Activated naive CD4-positive, alpha-beta T cell treated with anti-CD3 and anti-CD28 coated beads, Interleukin-2, amount 50 U/mL, for 24 hours (primary cell): ENCODE data around the gene DACH1.

ENCODE experiments used
- H3K27ac Mint-ChIP-seq: one replicate; pipeline ENCODE4 v1.8.0; 2021; ENCODE audit warnings: mild to moderate bottlenecking, mixed read lengths
- H3K27me3 Mint-ChIP-seq: one replicate; pipeline ENCODE4 v1.8.0; 2021; ENCODE audit warnings: mixed read lengths
- H3K36me3 Mint-ChIP-seq: one replicate; pipeline ENCODE4 v1.8.0; 2021; ENCODE audit warnings: mixed read lengths
- H3K4me1 Mint-ChIP-seq: one replicate; pipeline ENCODE4 v1.8.0; 2021; ENCODE audit warnings: mixed read lengths
- H3K4me3 Mint-ChIP-seq: one replicate; pipeline ENCODE4 v1.8.0; 2021; ENCODE audit warnings: mild to moderate bottlenecking, mixed read lengths
- H3K9me3 Mint-ChIP-seq: one replicate; pipeline ENCODE4 v1.8.0; 2021; ENCODE audit warnings: mixed read lengths

The DACH1 gene

GRCh38 chr13:71624653-71625600 lies 242.1 kb downstream of the DACH1 start:
- no peaks in the 10 kb centered on the region for H3K27me3 Mint-ChIP-seq
- no peak overlapping the region for H3K27ac Mint-ChIP-seq
- no peaks in the 10 kb centered on the region for H3K9me3 Mint-ChIP-seq
- no peak overlapping the region for H3K4me3 Mint-ChIP-seq
- no peaks in the 10 kb centered on the region for H3K36me3 Mint-ChIP-seq
- H3K4me1 Mint-ChIP-seq, result no peaks in the 10 kb centered on the region

GRCh38 chr13:71621174-71622124 lies 245.6 kb downstream of the DACH1 start:
- Mint-ChIP-seq H3K27ac (no peak overlapping the region), H3K36me3 (no peaks in the 10 kb centered on the region), H3K27me3 (no peaks in the 10 kb centered on the region), H3K4me3 (no peak overlapping the region), H3K9me3 (no peaks in the 10 kb centered on the region), H3K4me1 (no peaks in the 10 kb centered on the region)

- Mint-ChIP-seq H3K27me3 (no peaks in the 10 kb centered on the region), H3K36me3 (no peaks in the 10 kb centered on the region), H3K27ac (no peak overlapping the region), H3K4me1 (no peaks in the 10 kb centered on the region), H3K9me3 (peaks cover 5% of the 10 kb centered on the region), H3K4me3 (no peak overlapping the region)
These were observed 247.9 kb downstream of the DACH1 start for GRCh38 chr13:71619096-71619495.

- peaks cover 5% of the 10 kb centered on the region for H3K9me3 Mint-ChIP-seq
- H3K36me3 Mint-ChIP-seq, result no peaks in the 10 kb centered on the region
- no peak overlapping the region for H3K27ac Mint-ChIP-seq
- no peak overlapping the region for H3K4me3 Mint-ChIP-seq
- no peaks in the 10 kb centered on the region for H3K4me1 Mint-ChIP-seq
- H3K27me3 Mint-ChIP-seq, result no peaks in the 10 kb centered on the region
These were observed 248.8 kb downstream of the DACH1 start for GRCh38 chr13:71618159-71618558.

DNA sequence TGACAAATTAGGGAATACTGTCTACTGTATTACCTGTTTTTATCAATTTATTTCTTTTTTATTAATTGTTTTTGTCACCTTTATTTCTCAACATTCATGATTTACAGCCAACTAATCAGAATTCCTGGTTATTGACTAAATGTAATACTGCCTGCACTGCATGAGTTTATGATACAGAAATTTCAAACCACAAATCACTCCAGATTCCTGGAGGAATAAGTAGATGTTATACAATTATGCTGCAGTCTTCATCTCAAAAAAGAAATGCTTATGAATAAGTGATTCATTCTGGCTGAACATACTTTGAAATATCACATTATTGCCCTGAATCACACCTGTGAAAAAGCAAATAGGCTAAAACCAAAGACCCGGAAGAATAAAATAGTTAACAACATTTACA lies 249.7 kb downstream of the DACH1 start:
- Mint-ChIP-seq H3K27ac (no peak overlapping the region), H3K27me3 (no peaks in the 10 kb centered on the region), H3K9me3 (peaks cover 11% of the 10 kb centered on the region), H3K4me3 (no peak overlapping the region), H3K36me3 (no peaks in the 10 kb centered on the region), H3K4me1 (no peaks in the 10 kb centered on the region)

- Mint-ChIP-seq H3K4me1 (no peaks in the 10 kb centered on the region), H3K36me3 (no peaks in the 10 kb centered on the region), H3K4me3 (no peak overlapping the region), H3K27ac (no peak overlapping the region), H3K9me3 (peaks cover 11% of the 10 kb centered on the region), H3K27me3 (no peaks in the 10 kb centered on the region)
These were observed 253.8 kb downstream of the DACH1 start for GRCh38 chr13:71613066-71613745.

DNA sequence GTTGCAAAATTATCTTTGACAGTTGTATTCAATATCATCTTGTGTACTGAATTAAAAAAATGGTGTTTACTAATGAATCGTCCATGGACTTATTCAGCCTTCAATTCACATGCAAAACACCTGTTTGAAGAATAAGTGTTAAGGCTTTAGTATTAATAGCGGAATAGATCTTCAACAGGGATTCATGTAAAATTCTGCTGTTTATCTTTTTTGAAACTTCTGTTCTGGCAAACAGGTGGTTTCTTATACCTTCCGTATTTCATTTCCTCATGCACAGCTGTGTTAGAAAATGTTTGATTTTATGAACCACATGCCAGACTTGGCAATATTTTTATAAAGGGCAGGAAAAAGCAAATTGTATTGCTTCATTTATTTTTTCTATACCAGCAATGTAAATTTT lies 255.7 kb downstream of the DACH1 start:
- H3K27ac Mint-ChIP-seq, result no peak overlapping the region
- H3K9me3 Mint-ChIP-seq, result peaks cover 11% of the 10 kb centered on the region
- no peaks in the 10 kb centered on the region for H3K36me3 Mint-ChIP-seq
- no peak overlapping the region for H3K4me3 Mint-ChIP-seq
- no peaks in the 10 kb centered on the region for H3K4me1 Mint-ChIP-seq
- no peaks in the 10 kb centered on the region for H3K27me3 Mint-ChIP-seq

DNA sequence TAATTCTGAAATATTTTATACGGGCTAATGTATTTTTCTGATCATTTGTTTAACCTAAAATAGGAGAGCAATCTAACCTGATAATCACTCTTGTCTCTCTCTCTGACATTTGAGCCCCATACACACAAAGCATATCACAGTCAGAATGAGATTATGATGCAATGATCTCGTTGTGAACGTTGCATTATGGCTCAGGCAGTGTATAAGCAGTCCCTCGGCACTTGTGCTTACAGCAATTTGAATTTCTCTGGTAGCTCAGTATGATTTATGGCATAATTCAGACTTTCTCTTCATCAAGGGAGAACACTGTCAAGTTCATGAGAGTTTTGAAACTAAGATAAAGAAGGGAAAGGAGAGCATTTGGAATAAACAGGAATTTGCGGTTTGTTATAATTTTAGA lies 256.1 kb downstream of the DACH1 start:
- H3K9me3 Mint-ChIP-seq, result peaks cover 11% of the 10 kb centered on the region
- H3K36me3 Mint-ChIP-seq, result no peaks in the 10 kb centered on the region
- H3K4me1 Mint-ChIP-seq, result no peaks in the 10 kb centered on the region
- H3K4me3 Mint-ChIP-seq, result no peak overlapping the region
- H3K27me3 Mint-ChIP-seq, result no peaks in the 10 kb centered on the region
- no peak overlapping the region for H3K27ac Mint-ChIP-seq

DNA sequence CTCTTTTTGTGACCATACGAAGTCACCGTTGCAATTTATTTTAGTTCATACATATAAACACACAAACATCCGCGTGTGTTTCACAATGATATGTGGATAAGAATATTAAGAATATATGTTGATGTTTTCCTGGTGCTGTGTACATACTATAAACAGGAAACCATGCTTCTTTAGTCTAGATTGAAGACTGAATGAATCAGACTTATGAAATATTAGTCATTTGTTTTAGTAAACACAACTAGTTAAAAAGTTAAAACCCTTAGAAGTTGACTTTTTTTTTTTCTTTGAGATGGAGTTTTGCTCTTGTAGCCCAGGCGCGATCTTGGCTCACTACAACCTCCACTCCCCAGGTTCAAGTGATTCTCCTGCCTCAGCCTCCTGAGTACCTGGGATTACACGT lies 257.7 kb downstream of the DACH1 start:
- H3K36me3 Mint-ChIP-seq, result no peaks in the 10 kb centered on the region

DNA sequence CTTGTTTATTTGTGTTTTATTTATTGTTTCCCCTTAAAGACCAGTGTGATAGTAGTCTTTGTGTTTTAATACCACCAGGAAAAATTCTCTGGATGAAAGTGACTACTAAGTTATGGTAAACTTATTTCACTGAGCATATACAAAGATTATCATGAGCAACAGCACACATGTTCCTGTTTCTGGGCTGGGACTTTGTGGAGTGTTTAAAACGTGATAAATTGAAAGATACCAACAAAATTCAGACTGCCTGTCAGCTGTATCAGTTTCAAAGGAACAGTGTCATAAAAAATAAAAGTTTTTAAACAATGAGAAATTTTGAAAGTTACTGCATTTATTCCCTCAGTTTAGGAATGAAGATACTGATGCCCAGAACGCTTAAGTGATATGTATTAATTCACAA lies 259.4 kb downstream of the DACH1 start:
- Mint-ChIP-seq H3K36me3 (no peaks in the 10 kb centered on the region), H3K27me3 (no peaks in the 10 kb centered on the region), H3K4me1 (no peaks in the 10 kb centered on the region), H3K4me3 (no peak overlapping the region), H3K9me3 (peaks cover 3% of the 10 kb centered on the region), H3K27ac (no peak overlapping the region)

More for the DNA sequence above, 257.7 kb downstream of the DACH1 start:
- Mint-ChIP-seq H3K4me3 (no peak overlapping the region), H3K4me1 (no peaks in the 10 kb centered on the region), H3K27ac (no peak overlapping the region), H3K27me3 (no peaks in the 10 kb centered on the region), H3K9me3 (peaks cover 7% of the 10 kb centered on the region)

- no peak overlapping the region for H3K4me3 Mint-ChIP-seq
- H3K4me1 Mint-ChIP-seq, result no peaks in the 10 kb centered on the region
- no peaks in the 10 kb centered on the region for H3K9me3 Mint-ChIP-seq
- no peaks in the 10 kb centered on the region for H3K27me3 Mint-ChIP-seq
- no peaks in the 10 kb centered on the region for H3K36me3 Mint-ChIP-seq
- no peak overlapping the region for H3K27ac Mint-ChIP-seq
These were observed 260.2 kb downstream of the DACH1 start for GRCh38 chr13:71606818-71607217.

DNA sequence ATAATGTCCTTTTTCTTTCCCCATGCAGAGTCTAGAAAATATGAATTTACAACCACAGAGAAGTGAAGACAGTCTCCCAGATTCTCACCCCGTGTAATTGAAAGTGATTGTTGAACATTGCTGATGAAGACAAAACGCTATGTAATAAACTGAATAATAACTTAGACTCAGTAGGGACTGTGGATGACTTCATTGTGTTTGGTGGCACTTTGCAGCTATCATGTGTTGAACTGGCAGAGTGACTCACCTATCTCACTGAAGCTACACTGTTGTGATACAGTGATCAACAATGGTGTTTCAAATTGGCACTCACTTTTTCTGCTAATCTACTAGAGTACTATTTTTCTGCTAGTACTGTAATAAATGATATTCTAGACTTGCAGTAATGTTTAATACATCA lies 261.3 kb downstream of the DACH1 start:
- Mint-ChIP-seq H3K27ac (no peak overlapping the region), H3K4me1 (no peaks in the 10 kb centered on the region), H3K36me3 (no peaks in the 10 kb centered on the region), H3K4me3 (no peak overlapping the region), H3K27me3 (no peaks in the 10 kb centered on the region), H3K9me3 (no peaks in the 10 kb centered on the region)

DNA sequence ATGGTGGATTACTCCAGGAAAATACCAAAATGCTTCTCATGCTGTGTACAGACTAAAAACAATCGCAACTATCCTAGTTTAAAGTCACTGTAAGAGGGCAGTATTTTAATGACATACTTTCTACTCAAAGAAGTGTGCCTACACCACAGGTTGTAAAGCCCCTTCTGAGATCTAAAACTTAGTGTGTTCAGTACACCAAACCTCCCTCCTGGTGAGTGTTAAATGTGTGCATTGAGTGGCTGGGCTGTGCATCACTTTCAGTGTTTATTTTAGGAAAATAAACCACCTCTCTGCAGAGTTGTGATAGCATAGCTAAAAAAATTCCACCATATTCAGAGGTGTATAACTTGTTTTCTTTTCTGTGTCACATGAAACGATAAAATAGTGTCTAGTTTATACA lies 263.7 kb downstream of the DACH1 start:
- Mint-ChIP-seq H3K36me3 (no peaks in the 10 kb centered on the region), H3K4me1 (no peaks in the 10 kb centered on the region), H3K27ac (no peak overlapping the region), H3K9me3 (no peaks in the 10 kb centered on the region), H3K4me3 (no peak overlapping the region), H3K27me3 (no peaks in the 10 kb centered on the region)

DNA sequence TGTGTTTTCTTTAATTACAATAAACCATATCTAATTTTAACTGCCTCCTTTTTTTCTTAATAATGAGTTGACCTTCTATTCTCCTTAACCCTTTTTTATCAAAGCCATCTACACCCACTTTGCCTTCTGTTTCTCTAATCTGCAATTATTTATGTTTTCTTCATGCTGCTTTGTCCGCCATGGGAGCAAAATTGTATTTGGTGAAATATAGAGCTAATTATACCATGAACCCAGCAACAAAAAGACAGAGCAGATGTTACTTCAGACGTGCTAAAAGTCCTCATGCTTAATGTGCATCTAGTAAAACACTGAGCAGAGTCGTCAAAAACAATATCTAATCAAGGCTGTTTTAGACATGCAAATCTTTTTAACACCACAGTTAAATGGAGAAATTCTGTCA lies 264.7 kb downstream of the DACH1 start:
- no peaks in the 10 kb centered on the region for H3K4me1 Mint-ChIP-seq
- H3K9me3 Mint-ChIP-seq, result no peaks in the 10 kb centered on the region
- H3K36me3 Mint-ChIP-seq, result no peaks in the 10 kb centered on the region
- H3K27me3 Mint-ChIP-seq, result no peaks in the 10 kb centered on the region
- no peak overlapping the region for H3K27ac Mint-ChIP-seq
- no peak overlapping the region for H3K4me3 Mint-ChIP-seq

GRCh38 chr13:71597150-71597549 lies 269.9 kb downstream of the DACH1 start:
- no peaks in the 10 kb centered on the region for H3K4me1 Mint-ChIP-seq
- H3K9me3 Mint-ChIP-seq, result no peaks in the 10 kb centered on the region
- no peak overlapping the region for H3K4me3 Mint-ChIP-seq
- H3K36me3 Mint-ChIP-seq, result no peaks in the 10 kb centered on the region
- H3K27ac Mint-ChIP-seq, result no peak overlapping the region
- H3K27me3 Mint-ChIP-seq, result no peaks in the 10 kb centered on the region
